PFSK-1 (cell line): Measurements from ENCODE around the gene TMC7.

ENCODE experiments used
- FOXP2 ChIP-seq: optimal IDR thresholded peaks from 2 replicates; pipeline ENCODE3; 2011; ENCODE audit warnings: borderline replicate concordance, control low read depth, inconsistent platforms; ENCODE audit not compliant: insufficient read depth; ENCODE audit errors: extremely low read length, extremely low read depth
- POLR2AphosphoS5 ChIP-seq: IDR thresholded peaks from 2 replicates; pipeline ENCODE4 v1.6.1; 2012; ENCODE audit warnings: low read depth, mild to moderate bottlenecking, control low read depth, low read length, moderate library complexity
- SIN3A ChIP-seq: IDR thresholded peaks from 2 replicates; pipeline ENCODE4 v1.6.1; 2012; ENCODE audit warnings: mild to moderate bottlenecking, low read length, moderate library complexity, borderline replicate concordance; ENCODE audit not compliant: insufficient read depth
- TAF1 ChIP-seq: IDR thresholded peaks from 2 replicates; pipeline ENCODE4 v1.6.1; 2012; ENCODE audit warnings: low read length, control low read depth, borderline replicate concordance; ENCODE audit not compliant: insufficient read depth
- TF ChIP-seq, protein P1 (sequence below), 2 experiments: IDR thresholded peaks; 2 replicates each; pipeline versions ENCODE4 v1.6.1 to v1.8.0; 2011 to 2012; ENCODE audit warnings: low read depth in 2 of 2, low read length in 2 of 2, control low read depth in 1 of 2, inconsistent platforms in 1 of 2, mild to moderate bottlenecking in 1 of 2, moderate library complexity in 1 of 2; ENCODE audit not compliant: insufficient read depth in 1 of 2

Gene TMC7

GRCh38 chr16:18943414-18943813, 40.3 kb upstream of the TMC7 start:
- TF ChIP-seq SIN3A (no peak), POLR2AphosphoS5 (no peak), TAF1 (no peak), FOXP2 (no peak)
- TF ChIP-seq, protein P1, sequence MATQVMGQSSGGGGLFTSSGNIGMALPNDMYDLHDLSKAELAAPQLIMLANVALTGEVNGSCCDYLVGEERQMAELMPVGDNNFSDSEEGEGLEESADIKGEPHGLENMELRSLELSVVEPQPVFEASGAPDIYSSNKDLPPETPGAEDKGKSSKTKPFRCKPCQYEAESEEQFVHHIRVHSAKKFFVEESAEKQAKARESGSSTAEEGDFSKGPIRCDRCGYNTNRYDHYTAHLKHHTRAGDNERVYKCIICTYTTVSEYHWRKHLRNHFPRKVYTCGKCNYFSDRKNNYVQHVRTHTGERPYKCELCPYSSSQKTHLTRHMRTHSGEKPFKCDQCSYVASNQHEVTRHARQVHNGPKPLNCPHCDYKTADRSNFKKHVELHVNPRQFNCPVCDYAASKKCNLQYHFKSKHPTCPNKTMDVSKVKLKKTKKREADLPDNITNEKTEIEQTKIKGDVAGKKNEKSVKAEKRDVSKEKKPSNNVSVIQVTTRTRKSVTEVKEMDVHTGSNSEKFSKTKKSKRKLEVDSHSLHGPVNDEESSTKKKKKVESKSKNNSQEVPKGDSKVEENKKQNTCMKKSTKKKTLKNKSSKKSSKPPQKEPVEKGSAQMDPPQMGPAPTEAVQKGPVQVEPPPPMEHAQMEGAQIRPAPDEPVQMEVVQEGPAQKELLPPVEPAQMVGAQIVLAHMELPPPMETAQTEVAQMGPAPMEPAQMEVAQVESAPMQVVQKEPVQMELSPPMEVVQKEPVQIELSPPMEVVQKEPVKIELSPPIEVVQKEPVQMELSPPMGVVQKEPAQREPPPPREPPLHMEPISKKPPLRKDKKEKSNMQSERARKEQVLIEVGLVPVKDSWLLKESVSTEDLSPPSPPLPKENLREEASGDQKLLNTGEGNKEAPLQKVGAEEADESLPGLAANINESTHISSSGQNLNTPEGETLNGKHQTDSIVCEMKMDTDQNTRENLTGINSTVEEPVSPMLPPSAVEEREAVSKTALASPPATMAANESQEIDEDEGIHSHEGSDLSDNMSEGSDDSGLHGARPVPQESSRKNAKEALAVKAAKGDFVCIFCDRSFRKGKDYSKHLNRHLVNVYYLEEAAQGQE (IDR thresholded peaks at IDR 0.05; ENCODE audit: insufficient read depth in 1 of 2, low read depth in 2 of 2, low read length in 2 of 2): no peak

- TF ChIP-seq, protein P1 (IDR thresholded peaks at IDR 0.05; ENCODE audit: insufficient read depth in 1 of 2, low read depth in 2 of 2, low read length in 2 of 2): no peak
- no peak for TF ChIP-seq SIN3A
- no peak for TF ChIP-seq FOXP2
- TF ChIP-seq POLR2AphosphoS5: no peak
- TF ChIP-seq TAF1: no peak
Measured at GRCh38 chr16:18945233-18945632, 38.5 kb upstream of the TMC7 start.

DNA sequence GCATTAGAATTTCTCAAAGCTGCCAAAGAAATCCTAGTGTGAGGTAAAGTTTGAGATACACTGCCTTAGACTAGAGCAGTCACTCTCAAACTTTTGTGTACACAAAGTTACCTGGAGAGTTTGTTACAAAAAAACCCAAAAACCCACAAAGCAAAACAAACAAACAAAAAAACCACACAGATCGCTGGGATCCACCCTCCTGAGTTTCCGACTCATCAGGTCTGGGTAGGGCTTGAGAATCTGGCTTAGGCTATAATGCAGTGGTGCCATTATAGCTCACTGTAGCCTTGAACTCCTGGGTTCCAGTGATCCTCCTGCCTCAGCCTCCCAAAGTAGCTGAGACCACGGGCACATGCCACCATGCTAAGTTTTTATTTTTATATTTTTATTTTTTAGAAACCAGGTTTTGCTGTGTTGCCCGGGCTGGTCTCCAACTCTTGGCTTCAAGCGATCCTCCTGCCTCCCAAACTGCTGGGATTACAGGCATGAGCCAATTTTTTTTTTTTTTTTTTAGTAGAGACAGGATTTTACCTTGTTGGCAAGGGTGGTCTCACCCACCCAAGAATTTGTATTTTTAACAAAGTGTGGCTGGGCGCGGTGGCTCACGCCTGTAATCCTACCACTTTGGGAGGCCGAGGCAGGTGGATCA, 35.2 kb upstream of the TMC7 start:
- TF ChIP-seq, protein P1 (IDR thresholded peaks at IDR 0.05; ENCODE audit: insufficient read depth in 1 of 2, low read depth in 2 of 2, low read length in 2 of 2): no peak
- TF ChIP-seq TAF1 (no peak), SIN3A (no peak), FOXP2 (no peak), POLR2AphosphoS5 (no peak)

- TF ChIP-seq POLR2AphosphoS5 (no peak), TAF1 (no peak), FOXP2 (no peak), SIN3A (no peak)
- TF ChIP-seq, protein P1 (IDR thresholded peaks at IDR 0.05; ENCODE audit: insufficient read depth in 1 of 2, low read depth in 2 of 2, low read length in 2 of 2): no peak
Measured at GRCh38 chr16:18950469-18951185, 33.1 kb upstream of the TMC7 start.
